Measurements from ENCODE around the gene SEZ6L.

The SEZ6L gene

GRCh38 chr22:26295563-26296126, 126.4 kb downstream of the SEZ6L start:
- DNase-seq (ENCODE audit: low read depth in 1 of 2, low spot score in 1 of 2): no peak

GRCh38 chr22:26298605-26299310, 129.5 kb downstream of the SEZ6L start:
- no peak for DNase-seq (ENCODE audit: low read depth in 1 of 2, low spot score in 1 of 2)

- DNase-seq (ENCODE audit: low read depth in 1 of 2, low spot score in 1 of 2): no peak
Measured at GRCh38 chr22:26302726-26303125, 133.5 kb downstream of the SEZ6L start.

GRCh38 chr22:26303475-26303874, 134.2 kb downstream of the SEZ6L start:
- DNase-seq (ENCODE audit: low read depth in 1 of 2, low spot score in 1 of 2): no peak

- no peak for DNase-seq (ENCODE audit: low read depth in 1 of 2, low spot score in 1 of 2)
Measured at GRCh38 chr22:26304730-26305129, 135.5 kb downstream of the SEZ6L start.

- no peak for DNase-seq (ENCODE audit: low read depth in 1 of 2, low spot score in 1 of 2)
Measured at GRCh38 chr22:26308467-26308866, 139.2 kb downstream of the SEZ6L start.

- no peak for DNase-seq (ENCODE audit: low read depth in 1 of 2, low spot score in 1 of 2)
Measured at GRCh38 chr22:26310616-26311015, 141.4 kb downstream of the SEZ6L start.

- DNase-seq (ENCODE audit: low read depth in 1 of 2, low spot score in 1 of 2): no peak
Measured at GRCh38 chr22:26313291-26313690, 144.0 kb downstream of the SEZ6L start.

- DNase-seq (ENCODE audit: low read depth in 1 of 2, low spot score in 1 of 2): no peak
Measured at GRCh38 chr22:26314171-26314570, 144.9 kb downstream of the SEZ6L start.

- no peak for DNase-seq (ENCODE audit: low read depth in 1 of 2, low spot score in 1 of 2)
Measured at GRCh38 chr22:26314656-26315055, 145.4 kb downstream of the SEZ6L start.

- DNase-seq (ENCODE audit: low read depth in 1 of 2, low spot score in 1 of 2): no peak
Measured at GRCh38 chr22:26316732-26317285, 147.5 kb downstream of the SEZ6L start.

- no peak for DNase-seq (ENCODE audit: low read depth in 1 of 2, low spot score in 1 of 2)
Measured at GRCh38 chr22:26318975-26319374, 149.7 kb downstream of the SEZ6L start.

GRCh38 chr22:26320447-26320846, 151.2 kb downstream of the SEZ6L start:
- no peak for DNase-seq (ENCODE audit: low read depth in 1 of 2, low spot score in 1 of 2)

- DNase-seq (ENCODE audit: low read depth in 1 of 2, low spot score in 1 of 2): no peak
Measured at GRCh38 chr22:26321469-26321913, 152.2 kb downstream of the SEZ6L start.

- DNase-seq (ENCODE audit: low read depth in 1 of 2, low spot score in 1 of 2): no peak
Measured at GRCh38 chr22:26322179-26322905, 153.1 kb downstream of the SEZ6L start.

GRCh38 chr22:26323013-26323412, 153.8 kb downstream of the SEZ6L start:
- no peak for DNase-seq (ENCODE audit: low read depth in 1 of 2, low spot score in 1 of 2)

GRCh38 chr22:26324150-26324549, 154.9 kb downstream of the SEZ6L start:
- no peak for DNase-seq (ENCODE audit: low read depth in 1 of 2, low spot score in 1 of 2)

GRCh38 chr22:26325641-26326040, 156.4 kb downstream of the SEZ6L start:
- DNase-seq (ENCODE audit: low read depth in 1 of 2, low spot score in 1 of 2): no peak

GRCh38 chr22:26326803-26327202, 157.5 kb downstream of the SEZ6L start:
- DNase-seq (ENCODE audit: low read depth in 1 of 2, low spot score in 1 of 2): no peak

GRCh38 chr22:26327306-26327705, 158.0 kb downstream of the SEZ6L start:
- DNase-seq (ENCODE audit: low read depth in 1 of 2, low spot score in 1 of 2): no peak

GRCh38 chr22:26328221-26328620, 159.0 kb downstream of the SEZ6L start:
- no peak for DNase-seq (ENCODE audit: low read depth in 1 of 2, low spot score in 1 of 2)
